Thoracic aorta (tissue), 2 donors: Measurements from ENCODE around the gene KCND2. TPM values are rescaled to one million over a fixed set of nuclear protein-coding genes. Genes with fewer than 3 reads are reported as not detected.
A peak's percentile ranks its signal among the peaks of the same experiment; 100 is the strongest.

Source experiments
- ATAC-seq: fragments of 150-250 bp; one replicate; pipeline ENCODE4 v1.8.0; 2017; ENCODE audit warnings: low read depth; ENCODE audit not compliant: insufficient number of reproducible peaks, low FRiP score
- DNase-seq: peaks from one replicate; pipeline ENCODE4 v3.0.0-alpha.2; 2020; ENCODE audit warnings: low spot score
- H3K27ac ChIP-seq, 2 donors: fragments of 200-600 bp; sonication (generic); 1 replicate in 1 of 2; 2 replicates in 1 of 2; pipeline ENCODE4 v1.5.1; 2016; ENCODE audit warnings: mild to moderate bottlenecking in 2 of 2, moderate library complexity in 2 of 2
- H3K27me3 ChIP-seq: fragments of 200-600 bp; sonication (generic); replicated peaks from 2 replicates; pipeline ENCODE4 v1.6.0; 2016; ENCODE audit warnings: mild to moderate bottlenecking; ENCODE audit not compliant: insufficient read depth
- H3K36me3 ChIP-seq: fragments of 200-600 bp; sonication (generic); one replicate; pipeline ENCODE4 v1.5.1; 2016
- H3K4me1 ChIP-seq, 2 donors: fragments of 200-600 bp; sonication (generic); 1 replicate in 1 of 2; 2 replicates in 1 of 2; pipeline versions ENCODE4 v1.5.1 to v1.6.0; 2016; ENCODE audit warnings: low read depth in 2 of 2, mild to moderate bottlenecking in 1 of 2; ENCODE audit not compliant: control insufficient read depth in 1 of 2
- H3K4me3 ChIP-seq: fragments of 200-600 bp; sonication (generic); 2 replicates; pipeline ENCODE4 v1.5.1; 2016; ENCODE audit warnings: mild to moderate bottlenecking
- H3K9me3 ChIP-seq: fragments of 200-600 bp; sonication (generic); 2 replicates; pipeline ENCODE4 v1.5.1; 2016
- CTCF ChIP-seq: fragments of 200-600 bp; sonication (generic); IDR thresholded peaks from one replicate; pipeline ENCODE4 v1.5.1; 2019; ENCODE audit warnings: antibody characterized with exemption
- total RNA-seq, 2 donors: library from RNA; depleted of rRNA; stranded (reverse); fragments of >200 nt; gene quantifications; one replicate each; pipeline versions ENCODE4 v1.1.0 to v1.2.3, GENCODE V29; 2016

KCND2 gene
- total RNA-seq, 2 donors from 2014 or later = 0.14 to 0.99 TPM

GRCh38 chr7:120272261-120272660 is 714 bp upstream of the KCND2 start:
- no peak for DNase-seq
- peak; percentile 62 for TF ChIP-seq CTCF
- Histone ChIP-seq H3K27me3 (no peaks in the 10 kb centered on the region), H3K4me3 (peak overlapping the region; percentile 70), H3K36me3 (no peaks in the 10 kb centered on the region), H3K4me1 (peaks cover 0 to 8% of the 10 kb centered on the region in 2 donors), H3K27ac (no peak overlapping the region), H3K9me3 (no peaks in the 10 kb centered on the region)
- no peak for ATAC-seq

- Histone ChIP-seq H3K36me3 (no peaks in the 10 kb centered on the region), H3K4me3 (peak overlapping the region; percentile 70), H3K4me1 (peaks cover 0 to 8% of the 10 kb centered on the region in 2 donors), H3K9me3 (no peaks in the 10 kb centered on the region), H3K27ac (no peak overlapping the region), H3K27me3 (no peaks in the 10 kb centered on the region)
- DNase-seq (no peak), ATAC-seq (no peak)
- TF ChIP-seq CTCF = no peak
These were observed 551 bp downstream of the KCND2 start for GRCh38 chr7:120273476-120273975.

- H3K27ac ChIP-seq = no peak overlapping the region
- no peak for TF ChIP-seq CTCF
- no peaks in the 10 kb centered on the region for H3K27me3 ChIP-seq
- no peaks in the 10 kb centered on the region for H3K36me3 ChIP-seq
- DNase-seq (no peak), ATAC-seq (no peak)
- H3K4me1 ChIP-seq = peaks cover 0 to 8% of the 10 kb centered on the region in 2 donors
- H3K4me3 ChIP-seq = no peak overlapping the region
- H3K9me3 ChIP-seq = no peaks in the 10 kb centered on the region
These were observed 1.5 kb downstream of the KCND2 start for GRCh38 chr7:120274482-120274881.

GRCh38 chr7:120274899-120275298 is 1.9 kb downstream of the KCND2 start:
- no peak for TF ChIP-seq CTCF
- H3K27ac ChIP-seq = no peak overlapping the region
- H3K36me3 ChIP-seq = no peaks in the 10 kb centered on the region
- peaks cover 0 to 8% of the 10 kb centered on the region in 2 donors for H3K4me1 ChIP-seq
- H3K4me3 ChIP-seq = no peak overlapping the region
- ATAC-seq = no peak
- H3K27me3 ChIP-seq = no peaks in the 10 kb centered on the region
- DNase-seq = no peak
- no peaks in the 10 kb centered on the region for H3K9me3 ChIP-seq

- Histone ChIP-seq H3K27me3 (no peaks in the 10 kb centered on the region), H3K9me3 (no peaks in the 10 kb centered on the region), H3K27ac (no peak overlapping the region), H3K4me1 (peaks cover 0 to 8% of the 10 kb centered on the region in 2 donors), H3K36me3 (no peaks in the 10 kb centered on the region), H3K4me3 (no peak overlapping the region)
- ATAC-seq = no peak
- no peak for TF ChIP-seq CTCF
- DNase-seq = no peak
These were observed 3.7 kb downstream of the KCND2 start for GRCh38 chr7:120276720-120277119.
